ENCODE data around the gene NUDT19. TPM values are rescaled to one million over a fixed set of nuclear protein-coding genes. Genes with fewer than 3 reads are reported as not detected.

The NUDT19 gene
- total RNA-seq, 1 experiment from 2014 or later: 6.1 TPM

GRCh38 chr19:32688311-32688710 lies 3.3 kb upstream of the NUDT19 start:
- no peak overlapping the region for H2BK5ac ChIP-seq (ENCODE audit: insufficient read length, low read length)
- no peak overlapping the region for H3K9ac ChIP-seq (ENCODE audit: extremely low read depth, insufficient read length, low read length)
- H3K9me3 ChIP-seq (ENCODE audit: control insufficient read depth, low read depth, low read length): no peaks in the 10 kb centered on the region
- no peak overlapping the region for H4K91ac ChIP-seq (ENCODE audit: insufficient read length, low read depth, low read length)
- no peak overlapping the region for H3K4ac ChIP-seq (ENCODE audit: low read depth, low read length)
- no peak overlapping the region for H3K56ac ChIP-seq (ENCODE audit: insufficient read length, low read depth, low read length)
- H3K4me2 ChIP-seq (ENCODE audit: insufficient read depth, insufficient read length, low read length): no peak overlapping the region
- no peak overlapping the region for H4K8ac ChIP-seq (replicated peaks; ENCODE audit: insufficient read length, low read depth, low read length)
- no peak overlapping the region for H3T11ph ChIP-seq (ENCODE audit: low read length)
- H3K27me3 Mint-ChIP-seq (ENCODE audit: low read depth): peaks cover 8% of the 10 kb centered on the region
- no peak for DNase-seq
- peaks cover 0 to 6% (median 6%) of the 10 kb centered on the region in 3 experiments; a peak in 5 of 7 replicates for H3K36me3 Mint-ChIP-seq (ENCODE audit: insufficient read depth in 1 of 3, low read depth in 3 of 3)
- no peak overlapping the region for H3K27ac ChIP-seq (ENCODE audit: insufficient read length, low read depth, low read length)
- peaks cover 6% of the 10 kb centered on the region for H3K23me2 ChIP-seq (ENCODE audit: insufficient read length, low read depth, low read length, poor library complexity, severe bottlenecking)
- H3K4me1 Mint-ChIP-seq: peaks cover 3 to 12% of the 10 kb centered on the region in 2 experiments; a peak in 3 of 4 replicates
- no peak overlapping the region for H2BK20ac ChIP-seq (ENCODE audit: low read depth, low read length, poor library complexity, severe bottlenecking)
- no peak overlapping the region for H2AFZ ChIP-seq (ENCODE audit: low read length)
- H2BK15ac ChIP-seq (ENCODE audit: low read depth, low read length): no peak overlapping the region
- no peaks in the 10 kb centered on the region for H3K79me2 ChIP-seq (ENCODE audit: insufficient read depth, low read length)
- no peak overlapping the region for H2AK5ac ChIP-seq (ENCODE audit: insufficient read length, low read length)
- H3K23ac ChIP-seq (ENCODE audit: insufficient read length, low read depth, low read length): no peak overlapping the region
- H3K18ac ChIP-seq (ENCODE audit: insufficient read length, low read depth, low read length): no peak overlapping the region
- TF ChIP-seq, protein P1, sequence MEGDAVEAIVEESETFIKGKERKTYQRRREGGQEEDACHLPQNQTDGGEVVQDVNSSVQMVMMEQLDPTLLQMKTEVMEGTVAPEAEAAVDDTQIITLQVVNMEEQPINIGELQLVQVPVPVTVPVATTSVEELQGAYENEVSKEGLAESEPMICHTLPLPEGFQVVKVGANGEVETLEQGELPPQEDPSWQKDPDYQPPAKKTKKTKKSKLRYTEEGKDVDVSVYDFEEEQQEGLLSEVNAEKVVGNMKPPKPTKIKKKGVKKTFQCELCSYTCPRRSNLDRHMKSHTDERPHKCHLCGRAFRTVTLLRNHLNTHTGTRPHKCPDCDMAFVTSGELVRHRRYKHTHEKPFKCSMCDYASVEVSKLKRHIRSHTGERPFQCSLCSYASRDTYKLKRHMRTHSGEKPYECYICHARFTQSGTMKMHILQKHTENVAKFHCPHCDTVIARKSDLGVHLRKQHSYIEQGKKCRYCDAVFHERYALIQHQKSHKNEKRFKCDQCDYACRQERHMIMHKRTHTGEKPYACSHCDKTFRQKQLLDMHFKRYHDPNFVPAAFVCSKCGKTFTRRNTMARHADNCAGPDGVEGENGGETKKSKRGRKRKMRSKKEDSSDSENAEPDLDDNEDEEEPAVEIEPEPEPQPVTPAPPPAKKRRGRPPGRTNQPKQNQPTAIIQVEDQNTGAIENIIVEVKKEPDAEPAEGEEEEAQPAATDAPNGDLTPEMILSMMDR (conservative IDR thresholded peaks at IDR 0.05): no peak
- peaks cover 2% of the 10 kb centered on the region; the same call in 1 of the 2 replicates for H3K4me1 ChIP-seq (ENCODE audit: insufficient read depth, low read length)
- no peak overlapping the region for H3K14ac ChIP-seq (ENCODE audit: insufficient read depth, low read length)
- no peak overlapping the region for H2BK120ac ChIP-seq (ENCODE audit: low read depth, low read length, poor library complexity, severe bottlenecking)
- no peak overlapping the region for H4K5ac ChIP-seq (ENCODE audit: insufficient read length, low read depth, low read length)
- no peaks in the 10 kb centered on the region for H3K79me1 ChIP-seq (ENCODE audit: insufficient read depth, low read depth, low read length, poor library complexity, severe bottlenecking)
- no peaks in the 10 kb centered on the region; the same call in 1 of the 2 replicates for H3K27me3 ChIP-seq (ENCODE audit: insufficient read depth, low read length)
- no CpG with 5 or more reads among the region's 1 CpG for WGBS (ENCODE audit: extremely low coverage, insufficient read length, low lambda C conversion rate)
- H3K27ac Mint-ChIP-seq: no peak overlapping the region
- no peak overlapping the region for H3K4me3 Mint-ChIP-seq
- H4K20me1 ChIP-seq (ENCODE audit: control insufficient read depth, insufficient read depth, insufficient read length): no peaks in the 10 kb centered on the region
- no peak overlapping the region for H2BK12ac ChIP-seq (ENCODE audit: insufficient read length, low read depth, low read length)
- H3K9me3 Mint-ChIP-seq: peaks cover 4 to 7% of the 10 kb centered on the region in 2 experiments; a peak in 3 of 5 replicates
